ENCODE measurements around the gene FAM20C.

The FAM20C gene

DNA sequence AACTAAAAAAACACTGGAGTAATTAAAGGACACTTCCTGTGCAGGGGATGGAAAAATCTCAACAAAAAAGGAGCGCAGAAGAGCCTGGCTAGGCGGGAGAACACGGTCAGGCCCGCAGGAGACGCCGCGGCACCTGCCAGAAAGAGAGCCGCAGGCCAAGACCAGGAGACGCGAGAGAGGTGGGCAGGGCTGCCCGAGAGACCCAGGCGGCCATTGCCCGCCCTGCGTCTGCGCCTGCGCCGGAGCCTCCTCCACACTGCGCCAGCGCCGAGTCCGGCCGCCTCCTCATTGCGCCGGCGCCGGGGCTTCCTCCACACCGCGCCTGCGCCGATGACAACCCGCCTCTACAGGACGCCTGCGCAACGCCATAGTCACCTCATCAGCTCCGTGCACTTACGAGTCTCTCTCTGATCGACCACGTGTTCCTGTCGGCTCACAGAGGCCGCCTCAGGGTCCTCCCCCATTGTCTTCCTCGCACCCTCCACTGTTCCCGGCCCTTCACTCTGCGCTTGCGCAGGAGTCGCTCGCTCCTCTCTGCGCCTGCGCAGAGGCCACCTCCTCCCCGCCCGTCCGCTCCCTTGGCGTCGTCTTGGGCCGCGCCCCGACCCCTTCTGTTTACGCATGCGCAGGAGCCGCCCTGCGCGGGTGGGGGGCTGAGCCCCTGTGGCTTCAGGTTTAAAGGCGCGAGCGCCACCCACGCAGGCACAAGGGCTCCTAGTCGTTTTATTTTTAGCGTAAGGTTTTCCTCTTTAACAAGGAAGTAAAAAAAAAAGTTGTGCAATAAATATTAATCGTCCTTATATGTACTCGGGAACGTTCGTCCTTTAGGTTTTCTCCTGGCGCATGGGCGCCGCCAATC is 43.2 kb upstream of the FAM20C start:
- H3K9me3 ChIP-seq, result no peaks in the 10 kb centered on the region
- no peaks in the 10 kb centered on the region; the same call in 1 of the 2 replicates for H3K4me1 ChIP-seq
- H3K27me3 ChIP-seq, result no peaks in the 10 kb centered on the region
- H3K36me3 ChIP-seq, result no peaks in the 10 kb centered on the region
- peak; percentile 95 for DNase-seq
- no peak for TF ChIP-seq CTCF (IDR thresholded peaks at IDR 0.05; ENCODE audit: low read depth, low read length)
- peak overlapping the region; percentile 69 for H3K4me3 ChIP-seq (ENCODE audit: low read depth, low read length)

DNA sequence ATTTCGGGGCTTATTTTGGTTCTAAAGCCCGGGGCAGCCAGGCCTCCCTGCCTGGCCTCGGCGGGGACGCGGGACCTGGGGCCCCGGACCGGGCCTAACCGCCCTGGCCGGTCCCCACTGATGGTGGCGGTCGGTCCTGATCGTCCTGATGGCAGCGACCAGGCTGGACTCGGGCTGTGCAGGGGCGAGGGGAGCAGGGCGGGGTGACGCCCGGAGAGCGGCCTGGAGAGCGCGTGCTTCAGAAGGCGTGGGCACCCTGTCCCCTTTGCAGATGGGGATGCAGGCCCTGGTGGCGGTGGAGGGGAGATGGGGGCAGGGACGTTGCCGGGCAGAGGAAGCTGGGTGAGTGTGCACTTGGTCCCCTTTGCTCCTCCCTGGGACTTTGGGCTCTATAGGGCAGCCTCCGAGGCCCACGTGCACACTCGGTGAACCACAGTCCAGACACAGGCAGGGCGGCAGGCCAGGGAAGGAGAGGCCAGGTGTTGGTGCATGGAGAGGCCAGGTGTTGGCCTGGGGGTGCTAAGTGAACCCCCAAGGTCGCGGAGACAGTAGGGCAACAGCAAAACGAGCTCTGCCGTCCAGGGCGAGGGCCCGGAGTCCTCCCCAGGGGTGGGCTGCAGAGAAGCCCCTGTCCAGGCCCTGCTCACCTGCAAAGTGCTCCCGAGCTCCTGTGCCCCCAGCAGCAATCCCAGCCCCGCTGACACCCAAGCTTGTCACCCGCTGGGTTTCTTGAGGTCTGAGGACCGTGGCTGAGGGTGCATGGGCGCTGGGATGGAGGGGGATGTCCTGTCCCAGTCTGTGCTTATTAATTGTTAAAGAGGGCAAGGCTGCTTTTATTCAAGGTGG is 42.4 kb upstream of the FAM20C start:
- H3K4me1 ChIP-seq, result no peaks in the 10 kb centered on the region; the same call in 1 of the 2 replicates
- no peak for TF ChIP-seq CTCF (IDR thresholded peaks at IDR 0.05; ENCODE audit: low read depth, low read length)
- H3K27me3 ChIP-seq, result no peaks in the 10 kb centered on the region
- H3K36me3 ChIP-seq, result no peaks in the 10 kb centered on the region
- peak overlapping the region; percentile 69 for H3K4me3 ChIP-seq (ENCODE audit: low read depth, low read length)
- peak; percentile 44 for DNase-seq
- no peaks in the 10 kb centered on the region for H3K9me3 ChIP-seq

- Histone ChIP-seq H3K9me3 (no peaks in the 10 kb centered on the region), H3K4me1 (no peaks in the 10 kb centered on the region; the same call in 1 of the 2 replicates), H3K4me3 (ENCODE audit: low read depth, low read length) (no peak overlapping the region), H3K36me3 (no peaks in the 10 kb centered on the region), H3K27me3 (no peaks in the 10 kb centered on the region)
- no peak for DNase-seq
- no peak for TF ChIP-seq CTCF (IDR thresholded peaks at IDR 0.05; ENCODE audit: low read depth, low read length)
Measured at GRCh38 chr7:150811-151221, 41.6 kb upstream of the FAM20C start.

DNA sequence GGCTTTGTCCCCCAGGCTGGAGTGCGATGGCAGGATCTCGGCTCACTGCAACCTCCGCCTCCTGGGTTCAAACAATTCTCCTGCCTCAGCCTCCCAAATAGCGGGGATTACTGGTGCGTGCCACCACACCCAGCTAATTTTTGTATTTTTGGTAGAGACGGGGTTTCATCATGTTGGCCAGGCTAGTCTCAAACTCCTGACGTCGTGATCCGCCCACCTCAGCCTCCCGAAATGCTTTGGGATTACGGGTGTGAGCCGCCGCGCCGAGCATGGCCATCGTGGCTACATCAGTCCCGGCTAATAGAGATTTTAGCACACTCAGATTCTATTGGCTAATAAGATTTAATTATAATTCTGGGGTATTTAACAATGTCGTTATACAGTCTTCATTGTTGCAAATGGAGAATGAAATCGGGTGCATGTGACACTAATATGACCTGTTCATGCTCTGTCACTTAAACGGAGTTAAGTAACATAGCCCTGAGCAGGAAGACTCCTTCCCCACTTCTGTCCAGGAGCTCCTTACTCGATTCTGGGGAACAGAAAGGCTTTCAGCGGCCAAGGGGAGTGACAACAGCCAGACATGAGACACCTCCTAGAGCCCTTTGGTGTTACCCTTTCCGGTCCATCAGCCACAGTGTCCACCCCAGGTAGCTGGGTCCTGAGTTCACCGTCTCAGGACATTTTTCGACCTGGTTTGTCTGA is 40.9 kb upstream of the FAM20C start:
- Histone ChIP-seq H3K4me1 (no peaks in the 10 kb centered on the region; the same call in 1 of the 2 replicates), H3K27me3 (no peaks in the 10 kb centered on the region), H3K9me3 (no peaks in the 10 kb centered on the region), H3K4me3 (ENCODE audit: low read depth, low read length) (no peak overlapping the region), H3K36me3 (no peaks in the 10 kb centered on the region)
- no peak for DNase-seq
- TF ChIP-seq CTCF (IDR thresholded peaks at IDR 0.05; ENCODE audit: low read depth, low read length), result no peak

DNA sequence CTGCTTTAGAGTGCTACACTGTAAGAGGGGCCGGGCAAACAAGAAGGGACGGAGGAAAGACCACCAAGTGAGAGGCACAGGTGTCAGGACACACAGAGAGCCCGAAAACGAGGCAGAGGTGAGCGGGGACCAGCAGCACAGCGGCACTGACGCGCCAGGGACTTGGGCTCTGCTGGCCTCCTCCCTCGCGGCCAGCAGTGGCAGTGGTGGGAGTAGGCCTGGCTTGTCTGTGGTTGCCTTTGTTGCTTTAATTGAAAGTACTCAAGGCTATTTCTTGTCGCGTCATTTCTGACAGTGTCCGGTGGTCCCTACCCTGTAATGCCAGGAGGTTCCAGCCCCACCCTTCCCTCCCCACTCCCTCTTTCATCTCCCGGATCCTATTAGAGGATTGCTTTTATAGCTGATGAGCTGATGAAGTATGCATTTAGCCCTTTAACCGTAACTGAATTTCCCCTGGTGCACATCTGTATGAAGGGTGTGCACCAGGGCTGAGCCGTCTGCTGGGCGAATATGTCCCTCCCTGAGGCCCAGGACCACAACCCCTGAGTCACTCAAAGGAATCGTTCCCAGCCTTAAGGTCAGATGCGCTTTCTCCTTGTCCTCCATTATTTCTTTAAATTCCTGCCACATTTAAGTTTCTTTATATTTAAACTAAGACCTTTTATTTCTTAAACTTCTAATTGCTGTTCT is 39.5 kb upstream of the FAM20C start:
- Histone ChIP-seq H3K4me3 (ENCODE audit: low read depth, low read length) (no peak overlapping the region), H3K27me3 (no peaks in the 10 kb centered on the region), H3K36me3 (no peaks in the 10 kb centered on the region), H3K9me3 (no peaks in the 10 kb centered on the region), H3K4me1 (no peaks in the 10 kb centered on the region; the same call in 1 of the 2 replicates)
- TF ChIP-seq CTCF (IDR thresholded peaks at IDR 0.05; ENCODE audit: low read depth, low read length), result no peak
- no peak for DNase-seq
